Naive thymus-derived CD8-positive, alpha-beta T cell (primary cell): ENCODE data around the gene ZNF385C. TPM values are rescaled to one million over a fixed set of nuclear protein-coding genes. Genes with fewer than 3 reads are reported as not detected.
"Not testable (repeated sequence)": the region's sequence is repeated elsewhere in the genome, so short reads cannot be mapped to it uniquely, and the experiment has no call there.

Experiments
- ATAC-seq, 2 donors: fragments of 150-1000 bp; cut with Tn5 transposase in 1 of 2; sonication (Bioruptor Pico), chemical (Tn5 transposase) in 1 of 2; 1 replicate in 1 of 2; 2 replicates in 1 of 2; pipeline ENCODE4 v1.10.0; 2021; ENCODE audit warnings: mild to moderate bottlenecking in 2 of 2, moderate library complexity in 2 of 2
- POLR2A ChIA-PET: fragments of 350-600 bp; sonication (Branson Sonifier 250); formaldehyde crosslinking; loops from one replicate; lab custom pipeline; 2021; ENCODE audit warnings: antibody characterized with exemption; lab: Charles Lee
- DNase-seq, 10 donors: peaks; one replicate each; pipeline versions ENCODE4 v3.0.0 to v3.0.0-alpha.2; 2020 to 2022
- H3K27ac Mint-ChIP-seq, 10 donors: one replicate each; pipeline ENCODE4 v1.8.0; 2020 to 2022; ENCODE audit warnings: mild to moderate bottlenecking in 10 of 10, mixed read lengths in 10 of 10, moderate library complexity in 4 of 10, inconsistent platforms in 1 of 10
- H3K27me3 Mint-ChIP-seq, 5 donors: one replicate each; pipeline ENCODE4 v1.8.0; 2021 to 2022; ENCODE audit warnings: mixed read lengths in 5 of 5
- H3K36me3 Mint-ChIP-seq, 3 donors: one replicate each; pipeline ENCODE4 v1.8.0; 2020 to 2022; ENCODE audit warnings: mixed read lengths in 3 of 3, mild to moderate bottlenecking in 2 of 3, inconsistent platforms in 1 of 3
- H3K4me1 Mint-ChIP-seq, 4 donors: one replicate each; pipeline ENCODE4 v1.8.0; 2021 to 2022; ENCODE audit warnings: mixed read lengths in 4 of 4
- H3K4me3 Mint-ChIP-seq, 10 donors: one replicate each; pipeline ENCODE4 v1.8.0; 2020 to 2022; ENCODE audit warnings: mild to moderate bottlenecking in 10 of 10, mixed read lengths in 10 of 10, moderate library complexity in 6 of 10, inconsistent platforms in 1 of 10
- H3K9me3 Mint-ChIP-seq, 9 donors: one replicate each; pipeline ENCODE4 v1.8.0; 2020 to 2022; ENCODE audit warnings: mixed read lengths in 9 of 9, mild to moderate bottlenecking in 3 of 9, inconsistent platforms in 1 of 9, moderate library complexity in 1 of 9
- polyA plus RNA-seq, 3 donors: library from polyadenylated mRNA; unstranded; fragments of 300-500 nt; fragmentation: Illumina TruSeq; gene quantifications; one replicate each; pipeline ENCODE4 v1.2.3, GENCODE V29; 2021
- total RNA-seq, 8 experiments: library from RNA in 2 of 8; stranded (reverse) in 2 of 8; gene quantifications; one replicate each; pipeline ENCODE4 v1.2.3 and lab custom pipeline; 2021 to 2026

The ZNF385C gene, protein sequence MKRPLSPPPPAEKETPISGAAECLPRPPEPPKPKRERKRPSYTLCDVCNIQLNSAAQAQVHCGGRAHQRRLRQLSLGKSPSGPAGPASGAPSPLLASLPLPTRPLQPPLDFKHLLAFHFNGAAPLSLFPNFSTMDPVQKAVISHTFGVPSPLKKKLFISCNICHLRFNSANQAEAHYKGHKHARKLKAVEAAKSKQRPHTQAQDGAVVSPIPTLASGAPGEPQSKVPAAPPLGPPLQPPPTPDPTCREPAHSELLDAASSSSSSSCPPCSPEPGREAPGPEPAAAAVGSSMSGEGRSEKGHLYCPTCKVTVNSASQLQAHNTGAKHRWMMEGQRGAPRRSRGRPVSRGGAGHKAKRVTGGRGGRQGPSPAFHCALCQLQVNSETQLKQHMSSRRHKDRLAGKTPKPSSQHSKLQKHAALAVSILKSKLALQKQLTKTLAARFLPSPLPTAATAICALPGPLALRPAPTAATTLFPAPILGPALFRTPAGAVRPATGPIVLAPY
- under 1 TPM; 0.18 to 0.36 TPM for total RNA-seq
- polyA plus RNA-seq, result under 1 TPM in 2 of 3 donors, not detected in 1; 0.09 to 0.10 TPM
- 0 to 1.7 (median 0.64) reads per million in 6 experiments for total RNA-seq (lab: John Stamatoyannopoulos, UW)

DNA sequence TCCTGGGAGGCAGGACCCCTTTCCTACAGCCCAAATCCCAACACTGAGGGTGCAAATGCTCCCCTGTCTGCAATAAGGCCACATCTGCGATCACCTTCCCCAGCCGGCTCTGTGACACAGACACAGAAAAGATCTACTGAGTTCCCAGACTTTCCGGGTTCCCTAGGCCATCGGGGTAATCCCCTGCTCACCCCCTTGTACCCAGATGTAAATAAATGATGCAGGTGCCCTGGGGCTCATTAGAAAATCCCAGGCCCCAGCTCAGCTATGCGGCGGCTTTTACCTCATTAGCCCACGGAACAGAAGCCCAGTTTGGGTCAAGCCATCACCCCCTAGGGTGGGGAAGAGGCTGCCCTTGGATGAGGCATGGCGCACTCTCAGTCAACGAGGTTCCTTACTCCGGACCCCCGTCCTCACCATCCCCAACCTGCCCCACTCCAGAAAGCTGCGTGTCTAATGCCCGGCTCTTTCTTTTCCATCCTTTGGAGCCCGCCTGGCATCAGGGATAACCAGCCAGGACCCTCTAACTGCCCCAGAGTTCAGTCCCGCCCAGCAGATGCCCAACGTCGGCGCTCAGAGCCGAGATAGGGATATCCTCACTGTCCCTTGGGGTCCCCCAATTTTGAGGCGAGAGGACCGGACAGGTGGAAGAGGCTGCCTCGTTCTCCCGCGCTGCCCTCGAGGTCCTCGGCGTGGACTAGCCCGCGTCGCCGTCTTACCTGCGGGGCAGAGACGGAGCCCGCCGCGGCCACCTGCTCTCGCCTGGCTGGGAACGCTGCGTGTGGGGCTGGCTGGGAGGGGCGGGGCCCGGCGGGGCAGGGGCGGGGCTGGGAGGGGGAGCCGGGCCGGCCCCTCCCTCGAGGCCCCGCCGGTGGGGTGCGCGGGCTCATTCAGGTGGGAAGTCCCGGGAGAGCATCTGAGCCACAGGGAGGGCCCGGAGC is at the start of gene ZNF385C:
Gene ZNF385C, minus strand, starts transcription at position 783 of the 941 bp plus-strand sequence. CDS start 35,417 bp downstream, outside the sequence.
- Mint-ChIP-seq H3K4me3 (peak within 1 kb of the TSS; percentile 30 to 78 (median 64)), H3K27ac (peak within 1 kb of the TSS in 3 of 10 donors; percentile 14 to 85 (median 72)), H3K36me3 (peaks cover 0 to 1% (median 0%) of the 10 kb centered on the region in 3 donors), H3K27me3 (peaks cover 8 to 39% (median 11%) of the 10 kb centered on the region in 5 donors), H3K4me1 (peaks cover 8 to 13% (median 9%) of the 10 kb centered on the region in 4 donors), H3K9me3 (no peaks in the 10 kb centered on the region)
- ATAC-seq (peak; percentile 78 to 93), DNase-seq (peak in 9 of 10 donors; percentile 25 to 71 (median 37))
- POLR2A ChIA-PET, result interaction anchor here (0.5 to 1.4 kb wide), 5 partner anchors 13 to 1107 kb away, joined by 3 to 5 read pairs (median 4); partner anchors contain the start of gene DHX58

DNA sequence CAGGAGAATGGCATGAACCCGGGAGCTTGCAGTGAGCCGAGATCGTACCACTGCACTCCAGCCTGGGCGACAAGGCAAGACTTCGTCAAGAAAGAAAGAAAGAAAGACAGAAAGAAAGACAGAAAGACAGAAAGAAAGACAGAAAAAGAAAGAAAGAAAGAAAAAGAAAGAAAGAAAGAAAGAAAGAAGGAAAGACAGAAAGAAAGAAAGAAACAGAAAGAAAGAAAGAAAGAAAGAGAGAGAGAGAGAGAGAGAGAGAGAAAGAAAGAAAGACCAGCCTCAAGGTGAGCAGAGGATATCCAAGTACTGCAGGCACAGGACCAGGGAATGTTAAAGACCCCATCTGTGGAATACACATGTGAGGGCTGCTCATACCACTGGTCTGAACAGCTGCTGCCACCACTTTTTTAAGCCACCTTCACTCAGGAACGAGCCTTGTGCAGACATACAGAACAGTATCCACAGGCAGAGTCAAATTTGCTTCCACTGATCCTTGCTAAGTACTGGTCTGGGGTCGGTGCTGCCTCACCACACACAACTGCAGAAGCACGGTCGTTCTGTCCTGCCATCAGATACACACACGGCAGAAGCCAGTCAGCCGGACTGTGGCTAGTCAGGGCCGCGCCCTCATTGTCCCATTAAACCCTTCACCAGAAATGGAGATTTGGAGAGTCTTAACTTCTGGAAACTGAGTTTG is 48.8 kb upstream of the ZNF385C start:
- peak overlapping the region in 5 of 10 donors; percentile 8 to 70 (median 51) for H3K27ac Mint-ChIP-seq
- no peak for DNase-seq
- H3K27me3 Mint-ChIP-seq, result no peaks in the 10 kb centered on the region
- peak overlapping the region in 2 of 10 donors; percentile 5 to 54 for H3K4me3 Mint-ChIP-seq
- peaks cover 19 to 61% (median 49%) of the 10 kb centered on the region in 4 donors for H3K4me1 Mint-ChIP-seq
- peaks cover 0 to 58% (median 5%) of the 10 kb centered on the region in 3 donors for H3K36me3 Mint-ChIP-seq
- POLR2A ChIA-PET, result no interaction called here
- ATAC-seq, result no peak
- no peaks in the 10 kb centered on the region for H3K9me3 Mint-ChIP-seq

DNA sequence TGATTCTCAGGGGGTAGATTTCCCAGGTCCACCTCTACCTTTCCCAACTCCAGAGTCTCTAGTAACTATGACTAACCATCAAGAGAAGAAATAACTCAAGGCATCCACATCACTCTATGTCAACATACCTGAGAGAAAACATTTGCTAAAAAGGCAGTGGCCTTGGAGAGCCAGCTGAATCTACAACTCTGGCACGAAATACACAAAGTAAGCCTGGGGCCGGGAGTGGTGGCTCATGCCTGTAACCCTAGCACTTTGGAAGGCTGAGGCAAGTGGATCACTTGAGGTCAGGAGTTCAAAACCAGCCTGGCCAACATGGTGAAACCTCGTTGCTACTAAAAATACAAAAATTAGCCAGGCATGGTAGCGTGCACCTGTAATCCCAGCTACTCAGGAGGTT is 44.9 kb upstream of the ZNF385C start:
- Mint-ChIP-seq H3K36me3 (peaks cover 0 to 58% (median 7%) of the 10 kb centered on the region in 3 donors), H3K4me1 (peaks cover 14 to 68% (median 55%) of the 10 kb centered on the region in 4 donors), H3K27ac (peak overlapping the region in 3 of 10 donors; percentile 2 to 36 (median 7))
- POLR2A ChIA-PET, result interaction anchor here (0.6 kb wide), 2 partner anchors 12 kb away, joined by 3 to 4 read pairs; no protein-coding TSS in a partner anchor
- not testable (repeated sequence) for H3K4me3 Mint-ChIP-seq, H3K27me3 Mint-ChIP-seq, H3K9me3 Mint-ChIP-seq, ATAC-seq, DNase-seq

DNA sequence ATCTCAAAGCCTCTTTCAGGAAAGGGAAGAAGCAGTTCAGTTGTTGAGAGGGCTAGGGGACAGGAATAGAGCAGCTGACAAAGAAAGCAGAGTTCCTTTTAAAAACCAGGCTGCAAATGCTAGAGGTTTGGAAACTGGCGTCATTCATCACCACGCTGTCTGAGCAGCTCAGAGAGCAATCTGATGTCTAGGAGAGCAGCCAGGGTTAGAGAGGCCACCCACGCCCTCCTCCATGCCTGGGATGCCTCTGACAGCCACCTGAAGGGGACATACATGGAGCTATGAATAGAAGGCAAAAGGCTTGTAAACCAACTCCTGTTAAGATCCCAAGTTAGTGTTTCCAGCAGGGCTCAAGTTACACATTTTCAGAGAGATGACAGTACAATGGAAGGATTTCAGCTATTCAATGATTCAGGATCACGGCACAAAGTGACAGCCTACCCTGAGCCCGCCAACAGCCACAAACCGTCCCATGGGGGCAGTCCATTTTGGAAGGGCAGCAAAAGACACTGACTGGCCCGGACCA is 44.2 kb upstream of the ZNF385C start:
- DNase-seq (no peak), ATAC-seq (no peak)
- Mint-ChIP-seq H3K27ac (peak overlapping the region in 2 of 10 donors; percentile 51 to 60), H3K4me3 (peak overlapping the region in 1 of 10 donors; percentile 39), H3K4me1 (peaks cover 15 to 65% (median 55%) of the 10 kb centered on the region in 4 donors), H3K27me3 (no peaks in the 10 kb centered on the region), H3K9me3 (no peaks in the 10 kb centered on the region), H3K36me3 (peaks cover 0 to 58% (median 7%) of the 10 kb centered on the region in 3 donors)
- POLR2A ChIA-PET, result interaction anchor here (0.5 to 0.6 kb wide), 3 partner anchors 13 to 149 kb away, joined by 3 to 4 read pairs (median 3); no protein-coding TSS in a partner anchor

DNA sequence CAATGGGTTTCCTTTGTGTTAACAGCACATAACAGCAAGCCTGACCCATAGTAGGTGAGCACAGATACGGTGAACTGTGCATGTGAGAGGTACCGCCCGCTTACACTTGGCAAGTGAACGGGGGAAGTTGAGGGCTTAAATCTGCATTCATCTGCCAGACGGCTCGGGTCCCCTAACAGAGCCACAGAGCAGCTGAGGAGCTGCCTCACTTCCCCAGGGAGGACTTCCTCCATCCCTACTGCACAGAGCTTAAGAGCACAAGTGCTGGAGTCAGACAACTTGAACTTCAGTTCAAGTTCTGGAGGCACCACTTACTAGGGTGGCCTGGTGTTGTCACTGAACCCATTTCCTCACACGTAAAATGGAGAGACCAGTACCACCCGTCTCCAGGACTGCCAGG is 43.1 kb upstream of the ZNF385C start:
- Mint-ChIP-seq H3K4me3 (no peak overlapping the region), H3K9me3 (no peaks in the 10 kb centered on the region)

DNA sequence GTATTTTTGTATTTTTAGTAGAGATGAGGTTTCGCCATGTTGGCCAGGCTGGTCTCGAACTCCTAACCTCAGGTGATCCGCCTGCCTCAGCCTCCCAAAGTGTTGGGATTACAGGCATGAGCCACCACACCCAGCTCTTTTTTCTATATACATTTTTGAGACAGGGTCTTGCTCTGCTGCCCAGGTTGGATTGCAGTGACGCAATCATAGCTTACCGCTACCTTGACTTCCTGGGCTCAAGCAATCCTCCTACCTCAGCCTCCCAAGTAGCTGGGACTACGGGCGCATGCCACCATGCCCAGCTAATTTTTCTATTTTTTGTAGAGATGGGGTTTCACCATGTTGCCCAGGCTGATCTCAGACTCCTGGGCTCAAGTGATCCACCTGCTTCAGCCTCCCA is 42.4 kb upstream of the ZNF385C start:
- POLR2A ChIA-PET, ATAC-seq, H3K9me3 Mint-ChIP-seq, H3K27me3 Mint-ChIP-seq, DNase-seq: not testable (repeated sequence)
- Mint-ChIP-seq H3K36me3 (peaks cover 0 to 61% (median 7%) of the 10 kb centered on the region in 3 donors), H3K4me1 (peaks cover 17 to 65% (median 56%) of the 10 kb centered on the region in 4 donors), H3K4me3 (peak overlapping the region in 1 of 10 donors; percentile 45), H3K27ac (peak overlapping the region in 1 of 10 donors; percentile 71)

More for the DNA sequence above, 43.1 kb upstream of the ZNF385C start:
- POLR2A ChIA-PET, result no interaction called here
- Mint-ChIP-seq H3K27ac (no peak overlapping the region), H3K36me3 (peaks cover 0 to 62% (median 7%) of the 10 kb centered on the region in 3 donors), H3K4me1 (peaks cover 14 to 59% (median 50%) of the 10 kb centered on the region in 4 donors), H3K27me3 (no peaks in the 10 kb centered on the region)
- DNase-seq (no peak), ATAC-seq (no peak)

DNA sequence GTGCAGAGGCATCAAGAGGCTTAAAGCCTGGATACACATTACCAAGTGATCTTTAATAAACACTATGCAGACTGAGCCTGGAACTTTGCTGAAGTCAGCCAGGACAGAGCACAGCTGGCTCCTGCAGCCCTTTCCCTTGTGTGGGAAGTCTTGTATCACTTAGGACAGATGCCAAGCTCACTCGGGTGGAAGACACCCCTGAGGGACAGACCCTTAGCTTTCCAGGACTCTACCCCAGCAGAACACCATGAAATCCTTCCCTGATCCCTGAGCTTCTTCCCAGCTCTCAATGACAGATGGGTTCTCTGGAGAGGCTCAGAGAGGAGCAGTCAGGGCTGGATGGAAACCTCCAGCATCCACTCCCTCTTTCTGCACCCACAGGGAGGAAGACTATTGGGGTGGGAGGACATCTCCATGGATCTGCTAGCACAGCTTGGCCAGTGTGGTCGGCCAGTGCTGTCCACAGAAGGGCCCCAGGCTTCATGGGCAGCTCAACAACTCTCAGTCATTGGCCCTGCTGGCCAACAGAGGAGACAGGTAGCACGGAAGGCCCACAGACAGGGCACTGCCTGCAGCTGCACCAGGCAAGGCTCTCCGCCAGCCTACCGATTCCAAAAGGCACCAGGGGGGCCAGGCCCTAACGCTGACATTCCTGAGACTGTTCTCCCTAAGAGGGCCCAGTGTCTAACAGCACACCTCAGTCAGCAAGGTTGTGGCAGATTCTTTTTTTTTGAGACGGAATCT is 40.6 kb upstream of the ZNF385C start:
- no peak overlapping the region for H3K27ac Mint-ChIP-seq
- POLR2A ChIA-PET, result interaction anchor here (1.0 kb wide), 1 partner anchor 26 kb away, joined by 3 read pairs; the partner anchor contains the start of gene DHX58
- no peak overlapping the region for H3K4me3 Mint-ChIP-seq
- H3K36me3 Mint-ChIP-seq, result peaks cover 0 to 58% (median 2%) of the 10 kb centered on the region in 3 donors
- H3K4me1 Mint-ChIP-seq, result peaks cover 19 to 77% (median 65%) of the 10 kb centered on the region in 4 donors
- ATAC-seq, result no peak
- no peak for DNase-seq
- H3K27me3 Mint-ChIP-seq, result no peaks in the 10 kb centered on the region
- H3K9me3 Mint-ChIP-seq, result no peaks in the 10 kb centered on the region

DNA sequence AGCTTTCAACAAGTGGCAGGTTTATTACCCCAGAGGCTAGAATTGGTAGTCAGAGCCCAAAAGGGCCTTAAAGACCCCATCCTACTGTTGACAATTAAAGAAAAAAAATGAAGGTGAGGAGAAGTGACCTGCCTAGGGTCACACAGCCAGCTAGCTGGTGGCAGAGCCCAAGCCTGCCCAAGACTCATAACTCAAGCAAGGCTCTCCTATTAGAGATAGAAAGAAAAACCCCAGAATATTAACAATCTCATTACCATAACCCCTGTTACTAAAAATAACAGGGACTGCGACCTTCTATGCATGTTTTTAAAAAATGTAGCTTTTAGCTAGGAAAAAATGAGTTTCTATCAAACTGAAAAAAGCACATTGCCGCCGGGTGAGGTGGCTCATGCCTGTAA is 38.4 kb upstream of the ZNF385C start:
- H3K36me3 Mint-ChIP-seq, result peaks cover 0 to 47% (median 2%) of the 10 kb centered on the region in 3 donors
- no peak for ATAC-seq

DNA sequence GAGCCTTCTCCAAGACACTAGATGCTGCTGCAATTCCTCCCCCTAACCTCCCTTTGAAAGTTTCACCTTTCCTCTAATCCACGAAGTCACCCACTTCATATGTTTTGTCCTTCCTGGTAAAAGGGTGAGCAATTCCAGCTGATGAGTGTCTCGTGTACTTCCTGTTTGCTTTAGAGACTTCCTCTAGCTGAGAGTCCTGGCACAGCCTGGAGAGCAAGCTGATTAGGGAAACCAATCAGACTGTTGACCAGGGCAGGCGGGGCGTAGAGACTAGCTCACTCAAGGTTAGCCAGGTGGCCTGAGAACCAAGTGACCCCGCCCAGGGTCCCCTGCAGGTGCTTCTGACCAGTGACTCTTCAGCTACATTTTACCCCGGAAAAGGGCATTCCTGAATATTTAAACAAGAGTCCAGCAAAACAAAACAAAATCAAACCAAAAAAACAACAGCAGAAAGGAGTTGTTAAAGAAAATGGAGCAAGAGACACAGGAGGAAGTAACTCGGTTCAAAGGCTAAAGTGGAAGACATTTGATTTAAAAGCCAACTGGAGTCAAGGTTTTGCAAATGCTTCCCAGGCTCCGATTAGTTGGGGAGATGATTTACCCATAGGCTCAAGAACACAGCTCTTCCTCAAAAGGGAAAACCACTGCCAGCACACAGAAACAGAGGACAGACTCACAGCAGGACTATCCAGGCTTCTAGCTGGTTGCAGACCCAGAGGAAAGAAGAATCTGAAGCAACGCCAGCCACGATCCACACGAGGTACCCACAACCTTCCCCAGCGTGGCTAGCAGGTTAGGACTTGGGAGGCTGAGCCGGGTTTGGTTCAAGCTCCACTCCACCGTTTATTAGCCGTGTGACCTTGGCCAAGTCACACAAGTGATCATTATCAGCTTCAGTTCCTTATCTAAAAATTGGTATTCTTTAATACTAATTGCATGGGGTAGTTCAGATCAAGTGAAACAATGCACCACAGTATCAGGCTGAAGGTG is 37.7 kb upstream of the ZNF385C start:
- H3K4me1 Mint-ChIP-seq, result peaks cover 25 to 82% (median 72%) of the 10 kb centered on the region in 4 donors
- no peaks in the 10 kb centered on the region for H3K27me3 Mint-ChIP-seq
- no peak for ATAC-seq
- H3K36me3 Mint-ChIP-seq, result peaks cover 0 to 43% (median under 1%) of the 10 kb centered on the region in 3 donors
- peak overlapping the region in 1 of 10 donors; percentile 28 for H3K4me3 Mint-ChIP-seq
- DNase-seq, result no peak
- POLR2A ChIA-PET, result interaction anchor here (0.6 to 0.8 kb wide), 5 partner anchors 9 to 250 kb away, joined by 3 to 9 read pairs (median 4); partner anchors contain the start of gene RAB5C
- H3K9me3 Mint-ChIP-seq, result no peaks in the 10 kb centered on the region
- H3K27ac Mint-ChIP-seq, result peak overlapping the region in 8 of 10 donors; percentile 5 to 84 (median 68)

More for the DNA sequence above, 38.4 kb upstream of the ZNF385C start:
- peak overlapping the region in 2 of 10 donors; percentile 49 to 84 for H3K27ac Mint-ChIP-seq
- H3K4me3 Mint-ChIP-seq, result no peak overlapping the region
- H3K4me1 Mint-ChIP-seq, result peaks cover 23 to 82% (median 72%) of the 10 kb centered on the region in 4 donors
- H3K27me3 Mint-ChIP-seq, result no peaks in the 10 kb centered on the region
- no peaks in the 10 kb centered on the region for H3K9me3 Mint-ChIP-seq
- POLR2A ChIA-PET, result interaction anchor here (0.8 kb wide), 1 partner anchor 18 kb away, joined by 4 read pairs; the partner anchor contains the start of gene RAB5C
- DNase-seq, result no peak
